A549 (cell line): Measurements from ENCODE around the gene MSI2.

Experiments used
- BHLHE40 ChIP-seq: IDR thresholded peaks from 2 replicates; pipeline ENCODE4 v1.6.1; 2012; ENCODE audit warnings: low read depth, low read length, inconsistent platforms
- MYC ChIP-seq: IDR thresholded peaks from 2 replicates; pipeline ENCODE4 v1.6.1; 2012; ENCODE audit warnings: mild to moderate bottlenecking, inconsistent platforms, low read length, improper control_type of control experiment, borderline replicate concordance
- RNF2 ChIP-seq: fragments of 200-600 bp; sonication (generic); IDR thresholded peaks from 2 replicates; pipeline ENCODE4 v1.6.1; 2016; ENCODE audit warnings: low read depth, mild to moderate bottlenecking, antibody characterized with exemption, moderate library complexity, borderline replicate concordance
- TF ChIP-seq, protein P1 (sequence below): IDR thresholded peaks from 2 replicates; pipeline ENCODE4 v1.6.1; 2012
- TF ChIP-seq, protein P2 (sequence below): IDR thresholded peaks from 2 replicates; pipeline ENCODE4 v1.6.1; 2012

DNA sequence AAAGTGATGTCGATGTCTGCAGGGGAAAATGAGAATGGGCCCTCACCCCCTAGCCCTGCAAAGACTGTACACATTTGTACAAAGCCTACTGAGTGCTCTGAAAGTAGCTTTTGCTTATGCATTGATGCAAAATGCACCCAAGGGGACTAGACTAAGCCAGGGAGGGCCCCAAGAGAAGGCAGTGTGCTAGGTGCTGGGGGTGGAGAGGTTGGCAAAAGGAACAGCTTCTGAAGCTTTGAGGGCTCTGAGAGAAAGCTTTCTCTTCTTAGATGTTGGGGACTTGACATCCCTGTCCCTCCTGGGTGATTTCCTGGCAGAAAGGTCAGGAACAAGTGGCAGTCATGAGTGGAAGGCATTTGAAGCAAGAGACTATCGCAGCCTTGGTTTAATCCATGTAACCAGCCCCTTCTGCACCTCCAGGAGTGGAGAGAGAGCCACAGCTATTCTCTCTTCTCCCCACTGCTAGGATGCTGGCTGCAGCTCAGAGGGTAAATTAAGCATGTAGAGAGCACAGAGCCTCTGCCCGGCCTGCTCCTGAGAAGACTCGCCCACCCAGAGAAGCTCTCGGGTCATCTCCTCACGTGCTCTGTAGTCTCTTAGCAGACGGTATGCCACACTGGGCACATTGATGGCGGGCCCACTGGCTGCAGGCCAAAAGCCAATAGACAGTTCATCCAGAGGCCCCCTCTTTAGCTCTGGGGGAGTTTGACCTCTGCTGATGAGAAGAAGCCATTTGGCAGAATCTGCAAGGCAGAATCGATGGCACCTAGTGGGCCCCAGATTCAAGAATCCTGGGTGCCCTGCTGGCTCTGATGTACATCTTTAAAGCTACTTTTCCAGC lies 221.4 kb downstream of the MSI2 start:
- TF ChIP-seq RNF2 (no peak), MYC (no peak), BHLHE40 (no peak)
- TF ChIP-seq, protein P1, sequence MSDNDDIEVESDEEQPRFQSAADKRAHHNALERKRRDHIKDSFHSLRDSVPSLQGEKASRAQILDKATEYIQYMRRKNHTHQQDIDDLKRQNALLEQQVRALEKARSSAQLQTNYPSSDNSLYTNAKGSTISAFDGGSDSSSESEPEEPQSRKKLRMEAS, result no peak
- TF ChIP-seq, protein P2, sequence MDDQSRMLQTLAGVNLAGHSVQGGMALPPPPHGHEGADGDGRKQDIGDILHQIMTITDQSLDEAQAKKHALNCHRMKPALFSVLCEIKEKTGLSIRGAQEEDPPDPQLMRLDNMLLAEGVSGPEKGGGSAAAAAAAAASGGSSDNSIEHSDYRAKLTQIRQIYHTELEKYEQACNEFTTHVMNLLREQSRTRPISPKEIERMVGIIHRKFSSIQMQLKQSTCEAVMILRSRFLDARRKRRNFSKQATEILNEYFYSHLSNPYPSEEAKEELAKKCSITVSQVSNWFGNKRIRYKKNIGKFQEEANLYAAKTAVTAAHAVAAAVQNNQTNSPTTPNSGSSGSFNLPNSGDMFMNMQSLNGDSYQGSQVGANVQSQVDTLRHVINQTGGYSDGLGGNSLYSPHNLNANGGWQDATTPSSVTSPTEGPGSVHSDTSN, result no peak
